ENCODE measurements around the gene ANKH. TPM values are rescaled to one million over a fixed set of nuclear protein-coding genes. Genes with fewer than 3 reads are reported as not detected.

ANKH gene
- total and polyA plus RNA-seq, 2 donors (not counting 1 experiment from before 2014, with no cell fraction given): 13.7 to 71.1 TPM

DNA sequence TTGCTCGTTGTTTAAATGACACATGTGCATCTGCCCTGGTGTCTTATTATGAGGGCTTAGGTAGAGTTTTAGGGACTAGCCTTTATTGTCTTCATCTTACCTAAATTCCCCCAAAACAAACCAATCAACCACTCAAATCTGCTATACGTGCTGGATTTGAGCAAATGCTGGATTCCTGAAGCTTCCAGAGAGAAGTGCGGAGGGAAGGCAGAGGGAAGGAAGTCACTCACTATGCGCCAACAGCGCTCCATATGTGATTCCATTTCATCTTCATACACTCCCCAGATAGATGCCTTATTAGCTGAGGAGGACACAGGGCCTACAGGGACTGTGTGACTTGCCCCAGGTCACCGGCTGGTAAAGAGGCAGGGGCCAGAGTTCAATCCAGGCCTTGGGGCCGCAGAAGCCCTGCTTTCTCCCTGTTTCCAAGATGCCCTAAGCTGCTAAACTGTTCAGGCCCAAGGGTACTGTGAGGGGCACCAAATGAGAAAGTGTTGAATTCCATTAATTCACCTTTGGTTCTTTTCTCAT lies 143.6 kb downstream of the ANKH start:
- CTCF ChIA-PET: interaction anchor here (0.7 to 15.0 kb wide), 33 partner anchors 9 to 287 kb away, joined by 3 to 201 read pairs (median 5); partner anchors contain the start of gene ANKH

DNA sequence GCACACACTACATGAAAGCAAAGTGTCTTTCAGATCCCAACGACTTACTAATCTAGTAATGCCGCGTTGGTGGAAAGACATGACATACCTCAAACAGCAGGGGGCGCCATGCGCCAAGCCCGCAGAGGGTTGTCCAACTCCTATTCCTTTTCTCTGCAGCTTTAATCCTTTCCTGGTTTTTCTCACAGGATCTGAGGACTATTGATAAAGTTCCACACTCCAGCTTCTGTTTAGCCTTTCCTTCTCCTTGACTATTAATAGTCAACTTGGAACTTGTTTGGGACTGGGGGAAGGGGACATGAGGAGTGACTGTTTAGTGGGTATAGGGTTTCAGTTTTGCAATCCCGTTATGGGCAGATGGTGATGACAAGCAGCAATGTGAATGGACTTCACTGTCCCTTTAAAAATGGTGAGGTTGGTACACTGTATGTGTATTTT lies 144.1 kb downstream of the ANKH start:
- H3K79me2 ChIP-seq (ENCODE audit: control insufficient read depth, insufficient read depth, low read length): no peaks in the 10 kb centered on the region
- H3K4me3 ChIP-seq (ENCODE audit: control extremely low read depth in 1 of 5, extremely low read depth in 1 of 5, insufficient read depth in 1 of 5, low read depth in 2 of 5, low read length in 4 of 5): no peak overlapping the region
- H3K36me3 ChIP-seq (replicated peaks in 1 of 2; ENCODE audit: control extremely low read depth in 1 of 2, control insufficient read depth in 1 of 2, extremely low read depth in 1 of 2, insufficient read depth in 2 of 2, low read length in 1 of 2): peaks cover 0 to 2% of the 10 kb centered on the region in 2 experiments
- ChIA-PET CTCF (interaction anchor here (0.7 to 15.0 kb wide), 39 partner anchors 9 to 291 kb away, joined by 3 to 201 read pairs (median 5); partner anchors contain the start of gene ANKH), POLR2A (no interaction called here)
- no peaks in the 10 kb centered on the region for H3K9me3 ChIP-seq (ENCODE audit: control extremely low read depth in 1 of 3, control insufficient read depth in 2 of 3, insufficient read depth in 1 of 3, low read length in 2 of 3)
- H3K27me3 Mint-ChIP-seq: no peaks in the 10 kb centered on the region
- peak; percentile 77 for DNase-seq
- H3K27me3 ChIP-seq (replicated peaks in 1 of 4; ENCODE audit: control extremely low read depth in 1 of 4, control insufficient read depth in 3 of 4, insufficient read depth in 4 of 4, low read length in 3 of 4): no peaks in the 10 kb centered on the region
- no peak overlapping the region for H3K4me3 Mint-ChIP-seq
- H3K4me1 ChIP-seq (ENCODE audit: control insufficient read depth in 2 of 2, insufficient read depth in 2 of 2, low read length in 2 of 2): peaks cover 0 to 12% of the 10 kb centered on the region in 2 donors
- peak; percentile 65 for ATAC-seq (ENCODE audit: low read depth)
- intact Hi-C loops (cut with micrococcal nuclease): loop anchor here (1.0 to 5.0 kb wide), 5 partner anchors 40 to 287 kb away; no protein-coding TSS in a partner anchor
- H3K9me3 Mint-ChIP-seq (ENCODE audit: insufficient read depth): no peaks in the 10 kb centered on the region
- H4K20me1 ChIP-seq (ENCODE audit: control insufficient read depth, insufficient read depth, low read length, poor library complexity, severe bottlenecking): no peaks in the 10 kb centered on the region
- no peak overlapping the region for H3K9ac ChIP-seq (ENCODE audit: low read length)
- no peak overlapping the region for H3K4me2 ChIP-seq (replicated peaks; ENCODE audit: low read depth, low read length, poor library complexity, severe bottlenecking)
- no peak for TF ChIP-seq EZH2 (IDR thresholded peaks at IDR 0.05; ENCODE audit: borderline replicate concordance, insufficient read depth, low read depth, low read length, poor library complexity, severe bottlenecking)
- TF ChIP-seq, protein P1, sequence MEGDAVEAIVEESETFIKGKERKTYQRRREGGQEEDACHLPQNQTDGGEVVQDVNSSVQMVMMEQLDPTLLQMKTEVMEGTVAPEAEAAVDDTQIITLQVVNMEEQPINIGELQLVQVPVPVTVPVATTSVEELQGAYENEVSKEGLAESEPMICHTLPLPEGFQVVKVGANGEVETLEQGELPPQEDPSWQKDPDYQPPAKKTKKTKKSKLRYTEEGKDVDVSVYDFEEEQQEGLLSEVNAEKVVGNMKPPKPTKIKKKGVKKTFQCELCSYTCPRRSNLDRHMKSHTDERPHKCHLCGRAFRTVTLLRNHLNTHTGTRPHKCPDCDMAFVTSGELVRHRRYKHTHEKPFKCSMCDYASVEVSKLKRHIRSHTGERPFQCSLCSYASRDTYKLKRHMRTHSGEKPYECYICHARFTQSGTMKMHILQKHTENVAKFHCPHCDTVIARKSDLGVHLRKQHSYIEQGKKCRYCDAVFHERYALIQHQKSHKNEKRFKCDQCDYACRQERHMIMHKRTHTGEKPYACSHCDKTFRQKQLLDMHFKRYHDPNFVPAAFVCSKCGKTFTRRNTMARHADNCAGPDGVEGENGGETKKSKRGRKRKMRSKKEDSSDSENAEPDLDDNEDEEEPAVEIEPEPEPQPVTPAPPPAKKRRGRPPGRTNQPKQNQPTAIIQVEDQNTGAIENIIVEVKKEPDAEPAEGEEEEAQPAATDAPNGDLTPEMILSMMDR (IDR thresholded peaks at IDR 0.05): peak; percentile 99
- WGBS (ENCODE audit: insufficient coverage): 8% methylated on average over 6 of the region's 7 CpGs
- H3K27ac Mint-ChIP-seq: no peak overlapping the region
- H3K4me1 Mint-ChIP-seq: peaks cover 18% of the 10 kb centered on the region
- no peak overlapping the region for H3K27ac ChIP-seq (ENCODE audit: low read length in 2 of 2)
- no peak overlapping the region for H2AFZ ChIP-seq (ENCODE audit: insufficient read depth, low read depth, low read length, poor library complexity, severe bottlenecking)

More for the DNA sequence above, 143.6 kb downstream of the ANKH start:
- H2AFZ ChIP-seq (ENCODE audit: insufficient read depth, low read depth, low read length, poor library complexity, severe bottlenecking): no peak overlapping the region
- H4K20me1 ChIP-seq (ENCODE audit: control insufficient read depth, insufficient read depth, low read length, poor library complexity, severe bottlenecking): no peaks in the 10 kb centered on the region
- peaks cover 0 to 12% of the 10 kb centered on the region in 2 donors for H3K4me1 ChIP-seq (ENCODE audit: control insufficient read depth in 2 of 2, insufficient read depth in 2 of 2, low read length in 2 of 2)
- ATAC-seq (ENCODE audit: low read depth) (no peak), DNase-seq (no peak)
- WGBS (ENCODE audit: insufficient coverage): 100% methylated on average over 3 of the region's 7 CpGs
- H3K9me3 ChIP-seq (ENCODE audit: control extremely low read depth in 1 of 3, control insufficient read depth in 2 of 3, insufficient read depth in 1 of 3, low read length in 2 of 3): no peaks in the 10 kb centered on the region
- no peak overlapping the region for H3K4me2 ChIP-seq (replicated peaks; ENCODE audit: low read depth, low read length, poor library complexity, severe bottlenecking)
- H3K27me3 Mint-ChIP-seq: no peaks in the 10 kb centered on the region
- H3K4me1 Mint-ChIP-seq: peaks cover 18% of the 10 kb centered on the region
- no peak overlapping the region for H3K4me3 Mint-ChIP-seq
- no peaks in the 10 kb centered on the region for H3K27me3 ChIP-seq (replicated peaks in 1 of 4; ENCODE audit: control extremely low read depth in 1 of 4, control insufficient read depth in 3 of 4, insufficient read depth in 4 of 4, low read length in 3 of 4)
- peaks cover 0 to 4% of the 10 kb centered on the region in 2 experiments for H3K36me3 ChIP-seq (replicated peaks in 1 of 2; ENCODE audit: control extremely low read depth in 1 of 2, control insufficient read depth in 1 of 2, extremely low read depth in 1 of 2, insufficient read depth in 2 of 2, low read length in 1 of 2)
- no peak for TF ChIP-seq EZH2 (IDR thresholded peaks at IDR 0.05; ENCODE audit: borderline replicate concordance, insufficient read depth, low read depth, low read length, poor library complexity, severe bottlenecking)
- TF ChIP-seq, protein P1 (IDR thresholded peaks at IDR 0.05): no peak
- no peaks in the 10 kb centered on the region for H3K79me2 ChIP-seq (ENCODE audit: control insufficient read depth, insufficient read depth, low read length)
- H3K27ac ChIP-seq (ENCODE audit: low read length in 2 of 2): no peak overlapping the region
- no peak overlapping the region for H3K9ac ChIP-seq (ENCODE audit: low read length)
- no peak overlapping the region for H3K27ac Mint-ChIP-seq
- POLR2A ChIA-PET: no interaction called here
- H3K4me3 ChIP-seq (ENCODE audit: control extremely low read depth in 1 of 5, extremely low read depth in 1 of 5, insufficient read depth in 1 of 5, low read depth in 2 of 5, low read length in 4 of 5): no peak overlapping the region
- intact Hi-C loops (cut with micrococcal nuclease): loop anchor here (1.0 to 5.0 kb wide), 5 partner anchors 41 to 286 kb away; no protein-coding TSS in a partner anchor
- no peaks in the 10 kb centered on the region for H3K9me3 Mint-ChIP-seq (ENCODE audit: insufficient read depth)
